ENCODE measurements around the gene CCDC188.

GRCh38 chr22:20113551-20114310 is 37.1 kb downstream of the CCDC188 start:
- TF ChIP-seq SP1 (IDR thresholded peaks at IDR 0.05) (no peak), FOXM1 (IDR thresholded peaks at IDR 0.05; ENCODE audit: borderline replicate concordance) (no peak), BHLHE40 (IDR thresholded peaks at IDR 0.05; ENCODE audit: borderline replicate concordance) (no peak), ELF4 (IDR thresholded peaks at IDR 0.05) (no peak), L3MBTL2 (conservative IDR thresholded peaks at IDR 0.05) (no peak)
